ENCODE results near the gene ZNF574. TPM values are rescaled to one million over a fixed set of nuclear protein-coding genes. Genes with fewer than 3 reads are reported as not detected.

ZNF574 gene
- total RNA-seq, 4 donors from 2014 or later, result 15.0 to 28.4 (median 21.7) TPM

GRCh38 chr19:42051166-42052115 lies 24.5 kb upstream of the ZNF574 start:
- TF ChIP-seq EP300 (IDR thresholded peaks at IDR 0.05) (no peak), POLR2A (IDR thresholded peaks at IDR 0.05; ENCODE audit: low read depth) (no peak), POLR2AphosphoS5 (IDR thresholded peaks at IDR 0.05) (no peak)
- TF ChIP-seq, protein P1, sequence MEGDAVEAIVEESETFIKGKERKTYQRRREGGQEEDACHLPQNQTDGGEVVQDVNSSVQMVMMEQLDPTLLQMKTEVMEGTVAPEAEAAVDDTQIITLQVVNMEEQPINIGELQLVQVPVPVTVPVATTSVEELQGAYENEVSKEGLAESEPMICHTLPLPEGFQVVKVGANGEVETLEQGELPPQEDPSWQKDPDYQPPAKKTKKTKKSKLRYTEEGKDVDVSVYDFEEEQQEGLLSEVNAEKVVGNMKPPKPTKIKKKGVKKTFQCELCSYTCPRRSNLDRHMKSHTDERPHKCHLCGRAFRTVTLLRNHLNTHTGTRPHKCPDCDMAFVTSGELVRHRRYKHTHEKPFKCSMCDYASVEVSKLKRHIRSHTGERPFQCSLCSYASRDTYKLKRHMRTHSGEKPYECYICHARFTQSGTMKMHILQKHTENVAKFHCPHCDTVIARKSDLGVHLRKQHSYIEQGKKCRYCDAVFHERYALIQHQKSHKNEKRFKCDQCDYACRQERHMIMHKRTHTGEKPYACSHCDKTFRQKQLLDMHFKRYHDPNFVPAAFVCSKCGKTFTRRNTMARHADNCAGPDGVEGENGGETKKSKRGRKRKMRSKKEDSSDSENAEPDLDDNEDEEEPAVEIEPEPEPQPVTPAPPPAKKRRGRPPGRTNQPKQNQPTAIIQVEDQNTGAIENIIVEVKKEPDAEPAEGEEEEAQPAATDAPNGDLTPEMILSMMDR (IDR thresholded peaks at IDR 0.05), result no peak
- H3K4me1 ChIP-seq, result no peaks in the 10 kb centered on the region
- H3K4me3 ChIP-seq, result no peak overlapping the region
- 91% methylated on average over 13 of the region's 14 CpGs for WGBS
- intact Hi-C loops (cut with DNase I), result no loop called here
- no peak overlapping the region for H3K27ac ChIP-seq (replicated peaks in 1 of 4)
- no peak for DNase-seq (ENCODE audit: extremely low spot score)
- H3K36me3 ChIP-seq, result peaks cover 0 to 76% (median 28%) of the 10 kb centered on the region in 4 donors
- H3K27me3 ChIP-seq, result no peaks in the 10 kb centered on the region
- H3K9me3 ChIP-seq, result no peaks in the 10 kb centered on the region

- TF ChIP-seq POLR2A (IDR thresholded peaks at IDR 0.05; ENCODE audit: low read depth) (no peak), POLR2AphosphoS5 (IDR thresholded peaks at IDR 0.05) (no peak), EP300 (IDR thresholded peaks at IDR 0.05) (no peak)
- TF ChIP-seq, protein P1 (IDR thresholded peaks at IDR 0.05), result no peak
- 63% methylated on average over 10 of the region's 10 CpGs for WGBS
- no peaks in the 10 kb centered on the region for H3K27me3 ChIP-seq
- intact Hi-C loops (cut with DNase I), result no loop called here
- H3K4me1 ChIP-seq, result no peaks in the 10 kb centered on the region
- DNase-seq (ENCODE audit: extremely low spot score), result no peak
- H3K27ac ChIP-seq (replicated peaks in 1 of 4), result no peak overlapping the region
- H3K9me3 ChIP-seq, result no peaks in the 10 kb centered on the region
- peaks cover 0 to 76% (median 32%) of the 10 kb centered on the region in 4 donors for H3K36me3 ChIP-seq
- no peak overlapping the region for H3K4me3 ChIP-seq
Measured at GRCh38 chr19:42052241-42052863, 23.6 kb upstream of the ZNF574 start.

GRCh38 chr19:42053037-42053935 lies 22.7 kb upstream of the ZNF574 start:
- intact Hi-C loops (cut with DNase I), result no loop called here
- TF ChIP-seq, protein P1 (IDR thresholded peaks at IDR 0.05), result no peak
- TF ChIP-seq POLR2A (IDR thresholded peaks at IDR 0.05; ENCODE audit: low read depth) (no peak), POLR2AphosphoS5 (IDR thresholded peaks at IDR 0.05) (no peak), EP300 (IDR thresholded peaks at IDR 0.05) (no peak)
- Histone ChIP-seq H3K27me3 (no peaks in the 10 kb centered on the region), H3K4me3 (no peak overlapping the region), H3K9me3 (no peaks in the 10 kb centered on the region), H3K36me3 (peaks cover 0 to 85% (median 33%) of the 10 kb centered on the region in 4 donors), H3K4me1 (no peaks in the 10 kb centered on the region), H3K27ac (replicated peaks in 1 of 4) (no peak overlapping the region)
- no peak for DNase-seq (ENCODE audit: extremely low spot score)
- WGBS, result 91% methylated on average over 13 of the region's 17 CpGs

GRCh38 chr19:42054205-42054604 lies 21.8 kb upstream of the ZNF574 start:
- no peak for DNase-seq (ENCODE audit: extremely low spot score)
- 75% methylated on average over 18 of the region's 18 CpGs for WGBS
- Histone ChIP-seq H3K9me3 (no peaks in the 10 kb centered on the region), H3K4me1 (no peaks in the 10 kb centered on the region), H3K4me3 (no peak overlapping the region), H3K36me3 (peaks cover 0 to 93% (median 36%) of the 10 kb centered on the region in 4 donors), H3K27me3 (no peaks in the 10 kb centered on the region), H3K27ac (replicated peaks in 1 of 4) (no peak overlapping the region)
- TF ChIP-seq POLR2AphosphoS5 (IDR thresholded peaks at IDR 0.05) (no peak), EP300 (IDR thresholded peaks at IDR 0.05) (no peak), POLR2A (IDR thresholded peaks at IDR 0.05; ENCODE audit: low read depth) (no peak)
- TF ChIP-seq, protein P1 (IDR thresholded peaks at IDR 0.05), result no peak
- intact Hi-C loops (cut with DNase I), result no loop called here
